GM12878 (cell line): ENCODE results near the gene IRF2BP1. TPM values are rescaled to one million over a fixed set of nuclear protein-coding genes. Genes with fewer than 3 reads are reported as not detected.

Experiments
- CTCF ChIP-seq, 3 experiments: IDR thresholded peaks in 2 of 3; conservative IDR thresholded peaks in 1 of 3; 2 replicates each; pipeline ENCODE4 v1.5.1; 2011; ENCODE audit warnings: low read depth in 3 of 3, low read length in 3 of 3, mild to moderate bottlenecking in 3 of 3, control low read depth in 2 of 3, moderate library complexity in 2 of 3, inconsistent platforms in 1 of 3, mixed read lengths in 1 of 3; ENCODE audit not compliant: control insufficient read depth in 2 of 3, insufficient read depth in 1 of 3; ENCODE audit errors: extremely low read depth in 1 of 3
- DPF2 ChIP-seq: fragments of 450-650 bp; IDR thresholded peaks from 2 replicates; pipeline ENCODE4 v1.6.1; 2017; ENCODE audit warnings: mild to moderate bottlenecking
- EP300 ChIP-seq, 2 experiments: fragments of 150-350 bp in 1 of 2; IDR thresholded peaks; 2 replicates each; pipeline ENCODE4 v1.6.1; 2011 to 2012; ENCODE audit warnings: low read depth in 2 of 2, low read length in 2 of 2, borderline replicate concordance in 1 of 2, improper control_type of control experiment in 1 of 2, inconsistent platforms in 1 of 2; ENCODE audit not compliant: control insufficient read depth in 1 of 2
- ESRRA ChIP-seq: IDR thresholded peaks from 2 replicates; pipeline ENCODE4 v1.6.1; 2012; ENCODE audit warnings: mild to moderate bottlenecking, low read length, improper control_type of control experiment
- IKZF1 ChIP-seq: fragments of 450-650 bp; conservative IDR thresholded peaks from 2 replicates; pipeline ENCODE4 v1.6.1; 2017; ENCODE audit warnings: antibody characterized with exemption, mild to moderate bottlenecking
- IKZF2 ChIP-seq, 2 experiments: fragments of 450-650 bp; IDR thresholded peaks; 2 replicates each; pipeline ENCODE4 v1.6.1; 2017; ENCODE audit warnings: mild to moderate bottlenecking in 2 of 2, moderate library complexity in 2 of 2
- IRF5 ChIP-seq: fragments of 450-650 bp; IDR thresholded peaks from 2 replicates; pipeline ENCODE4 v1.6.1; 2017; ENCODE audit warnings: borderline replicate concordance
- KLF5 ChIP-seq: fragments of 450-650 bp; IDR thresholded peaks from 2 replicates; pipeline ENCODE4 v1.6.1; 2014; ENCODE audit warnings: mild to moderate bottlenecking; ENCODE audit not compliant: partially characterized antibody
- LARP7 ChIP-seq: fragments of 450-650 bp; IDR thresholded peaks from 2 replicates; pipeline ENCODE4 v1.6.1; 2017; ENCODE audit warnings: mild to moderate bottlenecking
- MEF2B ChIP-seq: fragments of 450-650 bp; IDR thresholded peaks from 2 replicates; pipeline ENCODE4 v1.6.1; 2018; ENCODE audit warnings: mild to moderate bottlenecking, moderate library complexity; ENCODE audit not compliant: partially characterized antibody, poor library complexity, severe bottlenecking
- MYB ChIP-seq: fragments of 150-350 bp; IDR thresholded peaks from 2 replicates; pipeline ENCODE4 v1.6.1; 2014; ENCODE audit warnings: mild to moderate bottlenecking, low read depth, low read length, borderline replicate concordance
- NFYB ChIP-seq: IDR thresholded peaks from 2 replicates; pipeline ENCODE4 v1.6.1; 2011; ENCODE audit warnings: low read depth, mild to moderate bottlenecking, low read length, improper control_type of control experiment, moderate library complexity; ENCODE audit not compliant: insufficient read depth
- NRF1 ChIP-seq: conservative IDR thresholded peaks from 2 replicates; pipeline ENCODE4 v1.6.1; 2011; ENCODE audit warnings: mild to moderate bottlenecking, low read depth, low read length, improper control_type of control experiment
- RAD21 ChIP-seq: IDR thresholded peaks from 2 replicates; pipeline ENCODE4 v1.6.1; 2011; ENCODE audit warnings: mild to moderate bottlenecking, low read depth, low read length, moderate library complexity; ENCODE audit not compliant: insufficient read depth
- RELA ChIP-seq: fragments of 450-650 bp; IDR thresholded peaks from 2 replicates; pipeline ENCODE4 v1.8.0; 2014; ENCODE audit warnings: borderline replicate concordance; ENCODE audit not compliant: partially characterized antibody
- REST ChIP-seq: IDR thresholded peaks from 2 replicates; pipeline ENCODE4 v1.6.1; 2012; ENCODE audit warnings: mild to moderate bottlenecking, low read depth, low read length
- SMARCA5 ChIP-seq: fragments of 450-650 bp; IDR thresholded peaks from 2 replicates; pipeline ENCODE4 v1.6.1; 2017; ENCODE audit warnings: mild to moderate bottlenecking
- SMC3 ChIP-seq: IDR thresholded peaks from 2 replicates; pipeline ENCODE4 v1.6.1; 2011; ENCODE audit warnings: low read length, improper control_type of control experiment, borderline replicate concordance
- SP1 ChIP-seq: IDR thresholded peaks from one replicate; pipeline ENCODE4 v1.6.1; 2011; ENCODE audit warnings: low read depth, low read length
- SRF ChIP-seq, 2 experiments: IDR thresholded peaks; 2 replicates each; pipeline ENCODE4 v1.6.1; 2011; ENCODE audit warnings: low read depth in 2 of 2, low read length in 2 of 2, mild to moderate bottlenecking in 1 of 2, moderate library complexity in 1 of 2
- TBL1XR1 ChIP-seq: IDR thresholded peaks from 2 replicates; pipeline ENCODE4 v1.6.1; 2012; ENCODE audit warnings: low read depth, low read length, improper control_type of control experiment
- YY1 ChIP-seq: IDR thresholded peaks from 2 replicates; pipeline ENCODE4 v1.6.1; 2011; ENCODE audit warnings: low read depth, mild to moderate bottlenecking, low read length
- ZNF384 ChIP-seq: IDR thresholded peaks from 2 replicates; pipeline ENCODE4 v1.6.1; 2012; ENCODE audit warnings: low read depth, mild to moderate bottlenecking, low read length, improper control_type of control experiment, borderline replicate concordance
- polyA plus RNA-seq, 11 experiments: library from polyadenylated mRNA; depleted of rRNA in 4 of 11; unstranded in 6 of 11; stranded (reverse) in 5 of 11; fragments of >200 nt; fragmentation: Nextera tagmentation in 4 of 11; fragmentation: Illumina TruSeq in 1 of 11; extraction: Ambion mirVana in 4 of 11; extraction: Trizol in 1 of 11; gene quantifications; 1 replicate in 1 of 11; 2 replicates in 10 of 11; pipeline versions ENCODE4 v1.2.1 to v1.2.3, GENCODE V29; 2011 to 2016; ENCODE audit warnings: inconsistent platforms in 2 of 11, missing spikeins in 2 of 11, low read depth in 1 of 11
- total RNA-seq, 4 experiments: library from RNA; depleted of rRNA in 3 of 4; stranded (reverse); fragments of >200 nt in 3 of 4; fragmentation: Illumina TruSeq in 1 of 4; extraction: Trizol in 1 of 4; gene quantifications; 2 replicates each; pipeline versions ENCODE4 v1.2.1 to v1.2.3, GENCODE V29; 2013 to 2021

Gene IRF2BP1
- total and polyA plus RNA-seq, 10 of the 15 experiments (the other 5 are each of a cell fraction or from before 2014, with no cell fraction given): 0.31 to 24.4 (median 4.4) TPM

DNA sequence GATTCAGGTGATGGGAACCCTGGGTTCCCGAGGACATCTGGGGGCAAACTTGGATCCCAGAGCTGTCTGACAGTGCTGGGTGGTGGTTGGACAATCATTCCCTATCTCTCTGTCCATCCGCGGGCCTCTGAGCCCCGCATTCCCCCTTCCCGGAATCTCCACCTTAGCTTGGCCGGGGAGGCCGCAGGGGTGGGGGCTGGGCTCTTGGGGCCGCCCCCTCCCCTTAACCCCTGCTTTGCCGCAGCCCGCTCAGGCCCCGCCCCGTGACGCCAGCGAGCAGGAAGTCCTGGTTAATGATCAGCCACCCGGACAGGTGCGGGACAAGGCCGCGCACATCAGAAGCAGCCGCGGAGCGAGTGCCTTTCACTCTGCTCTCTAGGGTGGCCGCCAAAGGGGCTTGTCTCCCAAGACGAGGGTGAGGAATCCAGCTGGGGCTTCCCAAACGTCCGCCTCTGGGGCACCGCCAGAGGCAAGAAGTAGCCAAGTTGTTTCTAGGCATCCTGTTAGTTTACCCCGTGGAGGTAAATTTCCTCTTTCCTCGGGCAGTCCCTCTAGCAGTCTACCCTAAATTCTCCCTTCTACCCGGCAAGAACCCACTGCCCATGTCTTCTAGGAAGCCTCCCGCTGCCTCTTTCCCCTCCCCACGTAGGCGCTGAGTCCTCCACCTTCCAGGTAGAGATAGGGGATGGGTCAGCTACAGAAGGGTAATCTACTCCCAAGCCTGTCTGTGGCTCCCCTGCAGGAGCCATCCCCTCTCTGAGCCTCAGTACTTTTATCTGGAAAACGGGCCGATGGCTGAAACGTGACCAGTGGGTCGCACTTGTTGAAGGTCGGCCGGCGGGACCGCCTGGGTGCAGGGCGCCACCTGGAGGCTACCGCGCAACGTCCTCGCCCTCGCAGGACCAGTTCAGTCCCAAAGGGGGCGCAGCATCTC, 3.0 kb downstream of the IRF2BP1 start (continued):
- TF ChIP-seq EP300 (IDR thresholded peaks at IDR 0.05; ENCODE audit: borderline replicate concordance in 1 of 2, control insufficient read depth in 1 of 2, low read depth in 2 of 2, low read length in 2 of 2) (peak; percentile 56 to 72; a peak in 3 of 4 replicates), SP1 (peak; percentile 35), NFYB (no peak), IKZF1 (peak; percentile 66), REST (0 out of 2 replicates have a peak, but pooled peaks have one; percentile 21), TBL1XR1 (0 out of 2 replicates have a peak, but pooled peaks have one; percentile 50), RAD21 (peak; percentile 79), MYB (peak; percentile 69; the same call in 1 of the 2 replicates), IRF5 (peak; percentile 29; the same call in 1 of the 2 replicates), LARP7 (peak; percentile 84; the same call in 1 of the 2 replicates), NRF1 (no peak), SMC3 (peak; percentile 95), SMARCA5 (peak; percentile 99), YY1 (peak; percentile 89), DPF2 (peak; percentile 92), KLF5 (peak; percentile 68), MEF2B (peak; percentile 39), IKZF2 (IDR thresholded peaks at IDR 0.05) (peak; percentile 33 to 67), CTCF (IDR thresholded peaks at IDR 0.05 in 2 of 3, conservative IDR thresholded peaks at IDR 0.05 in 1 of 3; ENCODE audit: control insufficient read depth in 2 of 3, extremely low read depth in 1 of 3, insufficient read depth in 1 of 3, low read depth in 3 of 3, low read length in 3 of 3) (peak; percentile 100; a peak in 5 of 6 replicates), RELA (peak; percentile 11), SRF (IDR thresholded peaks at IDR 0.05; ENCODE audit: low read depth in 2 of 2, low read length in 2 of 2) (no peak), ZNF384 (peak; percentile 89), ESRRA (peak; percentile 88)
